HG03565 (cell line): ENCODE measurements around the gene UNC13A.

ENCODE experiments used
- ATAC-seq: cut with Tn5 transposase; IDR thresholded peaks from one replicate; pipeline ENCODE4 v1.9.1; 2021; ENCODE audit warnings: mild to moderate bottlenecking, moderate library complexity; ENCODE audit not compliant: unreplicated experiment

The UNC13A gene

DNA sequence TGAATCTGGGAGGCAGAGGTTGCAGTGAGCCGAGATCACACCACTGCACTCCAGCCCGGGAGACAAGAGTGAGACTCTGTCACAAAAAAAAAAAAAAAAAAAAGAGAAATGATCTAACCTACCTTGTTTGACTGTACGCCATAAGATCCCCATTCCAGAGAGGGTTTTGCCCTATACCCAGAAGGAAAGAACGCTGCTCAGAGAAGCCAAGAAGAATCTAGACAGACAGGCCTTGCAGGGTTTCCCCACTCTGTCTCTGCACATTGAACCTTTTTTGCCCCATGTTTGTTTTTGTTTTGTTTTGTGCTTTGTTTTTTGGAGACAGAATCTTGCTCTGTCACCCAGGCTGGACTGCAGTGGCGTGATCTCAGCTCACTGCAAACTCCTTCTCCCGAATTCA is 23.7 kb upstream of the UNC13A start:
- no peak for ATAC-seq

DNA sequence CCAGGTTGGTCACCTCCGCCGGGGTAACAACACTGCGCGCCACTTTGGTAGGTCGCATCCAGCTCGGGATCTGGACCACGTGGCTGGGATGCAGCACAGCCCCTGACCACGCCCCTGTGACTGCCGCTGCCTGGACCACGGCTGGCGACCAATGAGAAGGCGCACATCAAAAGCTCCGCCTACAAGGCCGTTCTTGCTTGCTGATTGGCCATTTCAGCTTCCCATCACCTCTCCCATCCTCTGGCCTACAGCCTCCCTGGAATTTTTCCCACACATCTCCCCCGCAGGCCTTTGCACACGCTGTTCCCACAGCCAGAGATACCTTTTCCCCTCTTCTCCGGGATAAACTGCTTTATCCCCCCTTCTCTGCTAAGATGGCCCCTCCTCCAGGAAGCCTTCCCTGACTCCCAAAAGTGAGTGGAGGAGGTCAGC is 18.6 kb upstream of the UNC13A start:
- ATAC-seq: no peak

DNA sequence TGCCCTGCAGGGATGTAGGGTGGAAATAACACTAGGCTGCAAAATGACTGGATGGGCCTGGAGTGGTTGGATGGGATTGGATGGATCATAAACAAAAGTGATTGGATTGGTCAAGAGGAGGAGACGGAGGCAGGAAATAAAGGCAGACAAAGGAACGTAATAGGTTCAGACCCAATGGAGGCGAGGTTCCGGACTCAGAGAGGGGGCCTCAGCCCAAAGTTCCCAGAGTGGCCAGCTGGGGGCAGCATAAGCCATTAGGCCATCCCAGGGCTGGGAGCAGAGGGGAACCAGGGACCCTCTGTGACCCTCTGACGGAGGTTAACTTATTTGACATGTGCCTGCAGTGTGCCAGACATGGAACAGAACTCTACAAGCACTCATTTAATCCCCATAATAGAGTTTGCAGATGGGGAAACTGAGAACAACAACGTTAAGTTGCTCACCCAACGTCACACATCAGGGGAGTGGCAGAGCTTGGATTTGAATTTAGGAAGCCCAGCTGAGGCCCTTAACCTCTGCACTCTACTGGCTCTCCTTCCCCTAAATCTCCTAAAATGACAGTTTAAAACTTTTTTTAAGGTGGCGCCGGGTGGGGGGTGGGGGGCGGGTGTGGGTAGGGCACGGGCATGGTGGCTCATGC is 15.8 kb upstream of the UNC13A start:
- ATAC-seq: no peak

DNA sequence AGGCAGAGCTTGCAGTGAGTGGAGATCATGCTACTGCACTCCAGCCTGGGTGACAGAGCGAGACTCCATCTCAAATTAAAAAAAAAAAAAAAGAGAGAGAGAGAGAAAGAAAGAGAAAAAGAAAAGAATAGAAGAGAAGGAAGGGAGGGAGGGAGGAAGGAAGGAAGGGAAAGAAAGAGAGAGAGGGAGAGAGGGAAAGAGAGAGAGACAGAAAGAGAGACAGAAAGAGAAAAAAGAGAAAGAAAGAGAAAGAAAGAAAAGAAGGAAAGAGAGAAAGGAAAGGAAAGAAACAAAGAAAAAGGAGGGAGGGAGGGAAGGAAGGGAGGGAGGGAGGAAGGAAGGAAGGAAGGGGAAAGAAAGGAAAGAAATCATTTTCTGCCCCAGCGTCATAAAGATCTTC is 7.0 kb upstream of the UNC13A start:
- ATAC-seq: no peak

DNA sequence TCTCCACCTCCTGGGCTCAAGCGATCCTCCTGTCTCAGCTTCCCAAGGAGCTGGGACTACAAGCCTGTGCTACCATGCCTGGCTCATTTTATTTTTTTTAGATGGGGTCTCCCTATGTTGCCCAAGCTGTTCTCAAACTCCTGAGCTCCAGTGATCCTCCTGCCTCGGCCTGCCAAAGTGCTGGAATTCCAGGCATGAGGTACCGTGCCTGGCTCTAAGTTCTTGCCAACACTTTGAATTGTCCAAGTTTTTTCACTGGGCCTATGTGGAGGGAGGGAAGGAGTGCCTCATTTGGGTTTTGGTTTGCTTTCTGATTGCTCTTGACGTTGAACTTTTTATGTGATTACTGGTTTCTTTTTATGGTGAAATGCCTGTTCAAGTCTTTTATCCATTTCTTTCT is 4.4 kb upstream of the UNC13A start:
- no peak for ATAC-seq

DNA sequence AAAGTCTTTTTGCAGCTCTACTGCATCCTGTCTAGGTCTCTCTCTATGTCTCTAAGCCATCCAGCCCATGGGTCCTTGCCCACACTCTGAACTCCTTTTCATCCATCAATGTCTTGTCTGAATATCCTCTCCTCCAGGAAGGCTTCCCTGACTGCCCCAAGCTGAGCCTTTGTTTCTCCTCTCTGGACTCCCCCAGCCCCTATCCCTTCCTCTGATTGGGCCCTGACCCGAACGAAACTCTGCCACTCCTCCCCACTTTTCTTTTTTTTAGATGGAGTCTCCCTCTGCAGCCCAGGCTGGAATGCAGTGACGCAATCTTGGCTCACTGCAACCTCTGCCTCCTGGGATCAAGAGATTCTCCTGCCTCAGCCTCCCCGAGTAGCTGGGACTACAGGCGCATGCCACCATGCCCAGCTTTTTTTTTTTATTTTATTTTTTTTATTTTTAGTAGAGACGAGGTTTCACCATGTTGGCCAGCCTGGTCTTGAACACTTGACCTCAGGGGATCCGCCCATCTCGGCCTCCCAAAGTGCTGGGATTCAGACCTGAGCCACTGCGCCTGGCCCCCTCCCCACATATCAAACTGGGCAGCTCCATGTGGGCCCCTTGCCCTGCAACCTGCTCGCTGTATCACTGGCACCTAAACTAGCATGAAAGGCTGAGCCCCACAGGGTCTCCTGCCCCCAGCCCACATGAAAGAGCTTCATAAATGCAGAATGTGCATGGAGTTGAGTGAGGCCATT is 870 bp upstream of the UNC13A start:
- ATAC-seq: no peak

DNA sequence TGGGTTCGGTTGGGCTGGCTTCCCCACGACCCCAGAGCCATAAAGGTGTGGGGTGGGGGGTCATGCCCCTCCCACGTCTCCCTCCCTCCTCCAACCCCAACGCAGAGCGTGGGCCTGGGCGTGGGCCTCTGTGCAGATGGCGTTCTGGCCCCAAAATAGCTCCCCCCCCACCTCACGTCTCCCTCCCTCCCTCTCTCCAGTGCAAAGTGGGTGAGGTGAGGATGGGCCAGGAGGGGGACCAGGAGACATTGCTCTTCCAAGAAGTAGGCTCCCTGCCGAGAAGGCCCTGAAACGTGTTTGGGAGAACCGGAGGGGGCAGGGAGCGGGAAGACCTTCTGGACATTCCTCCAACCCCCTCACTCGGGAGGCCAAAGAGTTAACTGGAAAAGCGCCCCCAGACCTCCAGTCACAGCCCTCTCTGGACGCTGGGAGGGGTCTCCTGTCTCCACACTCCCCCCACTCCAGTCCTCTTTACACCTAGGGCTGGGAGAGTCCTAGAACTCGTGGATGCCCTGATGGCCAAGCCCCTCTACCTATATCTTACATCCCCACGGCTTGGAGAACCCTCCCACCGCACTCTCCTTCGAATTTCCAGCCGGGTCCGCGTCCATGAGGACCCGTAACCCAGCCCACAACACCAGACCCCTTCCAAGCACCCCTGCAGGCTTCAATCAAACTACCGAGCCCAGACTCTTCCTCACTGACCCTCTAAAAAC is 855 bp downstream of the UNC13A start:
- ATAC-seq: no peak

DNA sequence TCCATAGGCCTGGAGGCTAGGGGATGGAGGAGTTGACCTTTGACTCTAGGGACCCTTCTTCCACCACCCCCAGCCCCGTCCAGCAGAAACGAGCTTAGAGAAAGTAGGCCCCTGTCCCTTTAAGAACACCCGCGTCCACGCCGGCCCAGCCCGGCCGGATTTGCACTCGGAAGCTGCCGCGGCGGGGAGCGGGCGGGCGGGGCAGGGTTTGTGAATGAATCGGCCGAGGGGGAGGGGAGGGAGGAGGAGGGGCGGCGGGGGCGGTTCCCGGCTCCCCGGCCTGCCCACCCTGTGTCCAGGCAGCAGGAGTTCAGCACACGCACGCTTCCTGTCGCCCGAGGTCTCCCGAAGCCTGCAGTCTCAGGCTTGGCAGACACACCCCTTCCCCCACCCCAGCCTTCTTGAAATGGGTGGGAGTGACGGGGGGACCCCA is 1.5 kb downstream of the UNC13A start:
- ATAC-seq: no peak

DNA sequence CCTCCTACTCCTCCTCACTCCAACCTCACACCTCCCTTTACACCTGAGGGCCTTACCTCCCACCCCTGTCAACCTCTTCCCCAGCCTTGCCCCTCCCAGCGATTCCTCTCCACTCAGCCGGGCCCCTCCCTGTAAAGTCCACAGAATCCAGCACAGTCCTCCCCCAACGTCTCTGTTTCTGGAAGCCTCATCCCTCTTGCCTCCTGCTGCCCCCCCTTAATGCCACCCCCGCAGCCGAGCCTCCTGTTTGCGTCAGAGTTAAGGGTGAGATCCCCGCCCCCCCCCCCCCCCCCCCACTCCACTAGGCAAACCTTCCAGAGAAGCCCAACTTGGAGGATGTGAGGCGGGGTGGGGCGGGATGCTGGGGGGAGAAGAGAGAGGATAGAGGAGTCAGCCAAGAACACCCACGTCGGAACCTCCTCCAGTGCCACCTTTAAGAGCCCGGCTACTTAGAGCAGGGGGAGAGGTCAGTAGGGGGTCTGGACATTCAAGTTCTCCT is 2.1 kb downstream of the UNC13A start:
- ATAC-seq: no peak

DNA sequence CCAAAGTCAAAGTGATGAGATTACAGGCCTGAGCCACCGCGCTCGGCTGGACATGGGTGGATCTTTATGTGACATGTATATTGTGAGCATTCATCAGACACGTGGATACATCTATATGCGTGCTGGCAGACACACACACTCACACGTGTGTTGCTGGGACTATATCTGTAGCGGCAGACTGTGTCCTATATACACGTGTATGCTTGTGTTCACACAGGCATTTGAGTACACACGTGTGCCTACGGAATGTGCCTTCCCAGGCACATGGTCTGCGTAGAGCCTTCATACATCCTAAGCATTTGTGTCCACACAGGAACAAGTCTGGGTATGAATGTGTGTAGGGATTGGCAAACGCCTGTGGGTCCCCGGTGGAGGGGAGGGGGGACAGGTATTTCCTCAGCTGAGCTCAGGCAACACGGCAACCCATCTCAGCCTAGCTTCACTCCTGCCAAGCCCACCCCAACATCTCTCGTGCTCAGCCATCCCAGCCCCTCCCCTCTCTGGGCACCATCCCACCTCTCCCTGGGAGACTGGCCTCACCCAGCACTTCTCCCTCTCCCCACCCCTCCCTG is 2.6 kb downstream of the UNC13A start:
- ATAC-seq: no peak

DNA sequence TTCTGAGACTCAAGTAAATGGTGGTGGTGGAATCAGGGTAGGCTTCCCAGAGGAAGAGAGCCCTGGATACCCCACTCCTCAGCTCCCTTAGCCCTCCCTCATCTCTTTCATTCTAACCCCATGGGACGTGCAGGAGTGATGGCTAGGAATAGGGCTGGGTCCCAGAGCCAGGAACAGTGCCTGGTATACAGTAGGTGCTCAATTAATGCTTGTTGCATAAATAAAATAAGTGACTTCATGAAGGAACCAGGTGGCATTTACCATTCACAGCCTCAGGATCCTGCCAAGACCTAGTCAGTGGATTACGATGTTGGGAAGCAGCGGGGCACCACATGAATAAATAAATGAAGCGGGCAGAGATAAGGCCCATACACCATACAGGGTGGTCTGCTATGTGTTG is 3.9 kb downstream of the UNC13A start:
- ATAC-seq: no peak

DNA sequence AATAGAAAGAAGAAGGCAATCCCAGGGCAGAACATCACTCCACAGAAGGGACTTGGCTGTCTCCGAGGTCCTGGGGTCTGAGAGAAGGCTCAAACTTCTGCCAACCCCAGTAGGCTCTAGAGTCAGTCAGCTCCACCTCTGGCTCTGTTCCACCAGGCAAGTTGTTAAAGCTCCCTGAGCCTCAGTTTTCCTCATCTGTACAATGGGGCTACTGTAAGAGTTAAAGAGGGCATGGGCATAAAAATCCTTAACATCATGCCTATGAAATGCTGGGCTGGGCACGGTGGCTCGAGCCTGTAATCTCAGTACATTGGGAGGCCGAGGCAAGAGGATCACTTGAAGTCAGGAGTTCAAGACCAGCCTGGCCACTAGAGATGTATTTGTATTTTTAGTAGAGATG is 5.1 kb downstream of the UNC13A start:
- ATAC-seq: no peak

DNA sequence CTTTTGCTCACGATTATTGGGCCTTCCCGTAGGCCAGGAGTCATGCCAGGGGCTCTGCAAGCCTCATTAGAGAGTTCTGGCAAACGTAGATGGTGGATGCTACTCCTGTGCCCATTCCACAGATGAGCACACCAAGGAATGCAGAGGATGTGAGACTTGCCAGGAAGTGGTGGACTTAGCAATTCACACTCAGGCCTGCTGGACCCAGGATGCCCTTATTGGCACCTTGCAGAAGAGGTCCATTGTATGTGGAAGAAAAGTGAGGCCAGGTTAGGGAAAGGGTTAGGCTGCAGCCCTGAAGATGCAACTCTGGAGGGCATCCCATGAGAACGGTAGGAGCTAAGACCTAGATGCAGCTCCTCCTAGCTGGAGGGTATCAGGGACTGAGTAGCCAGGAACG is 5.9 kb downstream of the UNC13A start:
- no peak for ATAC-seq

DNA sequence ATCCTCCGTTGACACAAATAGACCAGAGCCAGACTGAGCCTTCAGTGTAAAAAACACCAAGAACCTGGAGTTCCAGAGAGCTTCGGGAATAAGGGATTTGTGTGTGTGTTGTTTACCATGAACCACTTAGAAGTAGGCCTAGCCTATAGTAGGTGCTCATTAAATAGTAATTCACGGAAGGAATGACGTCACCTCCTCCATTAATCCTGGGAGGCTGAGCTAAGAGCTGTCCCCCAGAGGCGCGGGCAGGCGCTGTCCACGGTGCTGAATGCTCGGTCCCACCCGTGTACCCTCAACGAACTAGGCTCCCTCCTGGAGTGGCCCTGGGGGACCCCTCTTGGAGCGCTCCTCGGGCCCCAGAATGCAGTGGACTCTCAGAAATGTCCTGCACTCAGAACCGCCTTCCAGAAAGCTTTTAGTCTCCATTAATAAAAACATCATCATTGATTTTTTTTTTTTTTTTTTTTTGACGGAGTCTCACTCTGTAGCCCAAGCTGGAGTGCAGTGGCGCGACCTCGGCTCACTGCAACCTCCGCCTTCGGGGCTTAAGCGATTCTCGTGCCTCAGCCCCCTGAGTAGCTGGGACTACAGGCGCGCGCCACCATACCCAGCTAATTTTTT is 6.5 kb downstream of the UNC13A start:
- ATAC-seq: no peak

DNA sequence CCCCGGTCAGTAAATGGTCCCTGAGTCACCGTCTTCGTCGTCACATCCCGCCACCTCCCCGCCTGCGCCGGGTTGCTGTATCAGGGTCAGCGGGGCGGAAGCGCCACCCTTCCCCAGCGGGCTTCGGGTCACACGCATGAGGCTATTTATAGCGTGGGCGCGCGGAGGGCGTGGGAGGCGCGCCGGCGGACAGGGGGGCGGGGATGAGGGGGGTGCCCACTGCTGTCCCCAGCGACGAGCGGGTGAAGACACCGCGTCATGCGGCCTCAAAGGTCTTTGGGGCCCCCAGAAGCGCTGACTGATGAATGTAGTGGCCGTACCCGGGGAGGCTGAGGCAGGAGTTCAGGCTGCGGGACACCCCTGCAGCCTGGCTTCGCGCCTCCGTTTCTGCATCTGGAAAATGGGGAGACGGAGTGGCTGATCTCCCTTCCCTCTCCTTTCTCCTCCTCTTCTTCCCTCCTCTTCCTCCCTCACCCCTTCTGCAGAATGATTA is 7.9 kb downstream of the UNC13A start:
- ATAC-seq: peak; percentile 63

DNA sequence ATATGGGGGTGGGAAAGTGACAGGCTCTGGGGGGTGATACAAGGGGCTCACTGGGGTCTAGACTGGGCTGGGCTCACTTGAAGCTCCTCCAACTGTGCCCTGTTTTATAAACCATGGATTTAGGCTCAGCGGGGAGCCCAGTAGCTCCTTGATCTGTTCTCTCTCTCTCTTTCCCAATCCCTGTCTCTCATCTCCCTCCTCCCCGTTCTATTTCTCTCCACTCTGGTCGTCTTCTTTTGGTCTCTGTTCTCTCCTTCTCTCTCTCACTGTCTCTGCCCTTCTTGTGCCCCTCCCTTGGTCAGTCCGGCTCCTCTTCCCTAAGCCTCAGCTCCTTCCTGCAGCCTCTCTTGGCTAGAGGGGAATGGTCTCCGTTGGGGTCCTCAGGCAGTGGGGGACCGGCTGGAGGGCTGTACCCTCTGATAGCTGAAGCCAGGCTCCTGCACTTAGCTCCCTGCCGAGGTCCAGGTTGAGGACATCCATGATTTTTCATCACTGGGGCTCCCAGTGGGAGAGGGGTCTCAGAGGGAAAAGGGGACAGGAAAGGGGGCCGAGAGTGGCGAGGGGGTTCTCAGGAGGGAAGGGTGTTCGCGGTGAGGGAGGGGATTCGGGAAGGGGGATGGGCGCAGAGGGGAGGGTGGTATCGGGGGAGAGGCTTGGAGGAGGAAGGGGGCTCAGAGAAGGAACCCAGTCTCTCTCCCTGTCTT is 8.5 kb downstream of the UNC13A start:
- no peak for ATAC-seq

DNA sequence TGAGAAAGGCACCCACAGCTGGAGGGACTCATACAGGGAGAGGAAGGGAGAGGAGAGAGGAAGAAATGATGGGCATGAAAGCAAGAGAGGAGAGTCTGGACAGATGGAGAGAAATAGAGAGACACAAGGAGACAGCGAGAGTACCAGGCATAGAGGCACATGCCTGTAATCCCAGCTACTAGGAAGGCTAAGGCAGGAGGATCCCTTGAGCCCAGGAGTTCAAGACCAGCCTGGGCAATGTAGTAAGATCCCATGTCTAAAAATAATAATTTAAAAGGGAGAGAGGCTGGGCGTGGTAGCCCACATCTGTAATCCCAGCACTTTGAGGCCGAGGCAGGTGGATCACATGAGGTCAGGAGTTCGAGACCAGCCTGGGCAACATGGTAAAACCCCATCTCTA is 9.3 kb downstream of the UNC13A start:
- ATAC-seq: no peak

DNA sequence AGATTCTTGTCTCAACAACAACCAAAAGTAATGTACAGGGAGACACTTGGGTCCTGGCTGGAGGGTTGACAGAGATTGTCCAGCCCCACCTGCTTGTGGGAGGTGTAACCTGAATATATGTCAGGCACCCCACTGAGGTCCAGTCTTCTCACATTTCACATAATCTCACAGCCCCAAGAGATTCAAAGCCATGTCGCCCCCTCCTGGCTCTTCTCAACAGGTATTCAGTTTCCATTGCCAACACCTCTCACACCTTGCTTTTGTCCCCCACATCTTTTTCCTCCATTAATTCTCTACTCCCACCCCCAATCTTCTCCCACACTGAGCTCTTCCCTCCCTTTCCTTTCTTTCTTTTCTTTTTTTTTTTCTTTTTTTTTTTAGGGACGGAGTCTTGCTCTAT is 11.2 kb downstream of the UNC13A start:
- ATAC-seq: no peak

DNA sequence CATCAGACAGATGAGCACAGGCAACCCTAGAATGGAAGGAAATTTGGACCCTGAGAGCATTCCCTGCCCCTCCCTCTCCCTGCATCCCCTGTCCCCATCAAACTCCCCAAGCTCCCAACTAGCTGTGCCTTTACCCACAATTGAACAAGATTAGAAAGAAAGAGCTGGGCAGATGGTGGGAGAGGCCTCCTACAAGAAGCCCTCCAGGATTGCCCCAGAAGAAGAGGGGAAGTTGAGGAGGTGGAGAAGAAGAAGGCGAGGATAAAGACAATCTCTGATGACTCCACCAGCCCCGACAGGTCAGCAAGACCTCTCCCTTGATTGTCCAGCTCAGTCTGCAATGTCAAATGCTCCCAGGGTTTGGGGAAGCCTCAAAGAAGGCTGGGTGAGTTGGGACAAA is 11.9 kb downstream of the UNC13A start:
- ATAC-seq: no peak
